DMS 273 (cell line): Measurements from ENCODE around the gene PFKFB3.
"Not testable (repeated sequence)": the region's sequence is repeated elsewhere in the genome, so short reads cannot be mapped to it uniquely, and the experiment has no call there.

Experiments used
- DNase-seq: peaks from one replicate; lab custom pipeline; 2025; ENCODE audit not compliant: unreplicated experiment; lab: John Stamatoyannopoulos, UW

PFKFB3 gene

DNA sequence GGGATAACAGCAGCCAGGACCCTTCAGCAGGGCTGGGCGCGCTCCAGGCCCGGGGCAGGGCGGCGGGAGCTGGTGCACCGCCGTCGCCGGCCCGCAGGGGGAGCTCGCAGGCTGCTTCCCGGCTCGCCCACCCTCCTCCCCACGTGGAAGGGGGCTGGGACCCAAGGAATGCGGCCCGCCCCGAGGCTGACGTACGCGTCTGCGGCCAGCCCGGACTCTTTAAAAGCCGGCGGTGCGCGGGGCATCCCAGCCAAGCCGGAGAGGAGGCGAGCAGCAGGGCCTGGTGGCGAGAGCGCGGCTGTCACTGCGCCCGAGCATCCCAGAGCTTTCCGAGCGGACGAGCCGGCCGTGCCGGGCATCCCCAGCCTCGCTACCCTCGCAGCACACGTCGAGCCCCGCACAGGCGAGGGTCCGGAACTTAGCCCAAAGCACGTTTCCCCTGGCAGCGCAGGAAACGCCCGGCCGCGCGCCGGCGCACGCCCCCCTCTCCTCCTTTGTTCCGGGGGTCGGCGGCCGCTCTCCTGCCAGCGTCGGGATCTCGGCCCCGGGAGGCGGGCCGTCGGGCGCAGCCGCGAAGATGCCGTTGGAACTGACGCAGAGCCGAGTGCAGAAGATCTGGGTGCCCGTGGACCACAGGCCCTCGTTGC is at the start of gene PFKFB3:
Gene PFKFB3 (plus strand): TSS at position 249 of the 647 bp plus-strand sequence. CDS start 329 bp downstream, at position 578.
- peak; percentile 93 for DNase-seq

DNA sequence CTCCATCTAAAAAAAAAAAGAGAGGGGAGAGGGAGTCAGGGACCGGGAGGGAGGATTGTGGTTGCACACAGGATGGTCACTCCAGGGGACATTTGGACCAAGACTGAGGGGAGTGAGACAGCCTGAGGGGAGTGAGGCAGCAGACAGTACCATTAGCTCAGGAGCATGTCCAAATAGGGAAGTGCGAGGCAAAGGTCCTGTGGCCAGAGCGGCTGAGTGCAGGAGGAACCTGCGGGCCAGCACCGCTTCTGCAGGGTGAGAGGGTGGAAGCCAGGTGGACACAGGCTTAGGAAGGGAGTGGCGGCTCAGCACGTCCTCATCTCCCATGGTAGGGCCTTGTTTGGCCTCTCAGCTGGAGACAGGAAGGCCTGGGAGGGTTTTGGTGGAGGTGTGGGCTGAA is 48.9 kb upstream of the PFKFB3 start:
- DNase-seq: no peak

DNA sequence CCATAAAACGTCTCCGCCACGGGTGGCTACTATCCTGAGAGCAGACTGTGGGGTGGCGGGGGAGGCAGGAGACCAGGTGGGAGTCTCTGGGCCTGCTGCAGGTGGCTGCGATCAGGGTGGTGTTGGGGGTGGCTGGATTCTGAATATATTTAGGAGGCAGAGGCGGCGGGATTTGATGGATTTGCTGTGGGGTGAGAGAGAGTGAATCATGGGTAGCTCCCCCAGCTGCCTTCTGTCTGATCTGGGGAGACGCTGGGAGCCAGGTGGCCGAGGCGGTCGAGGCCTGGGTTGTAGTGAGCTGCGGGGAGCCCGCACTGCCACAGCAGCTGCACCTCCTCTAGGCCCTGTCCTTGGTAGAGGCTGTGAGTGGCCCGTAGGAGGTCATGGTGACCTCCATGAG is 48.2 kb upstream of the PFKFB3 start:
- no peak for DNase-seq

DNA sequence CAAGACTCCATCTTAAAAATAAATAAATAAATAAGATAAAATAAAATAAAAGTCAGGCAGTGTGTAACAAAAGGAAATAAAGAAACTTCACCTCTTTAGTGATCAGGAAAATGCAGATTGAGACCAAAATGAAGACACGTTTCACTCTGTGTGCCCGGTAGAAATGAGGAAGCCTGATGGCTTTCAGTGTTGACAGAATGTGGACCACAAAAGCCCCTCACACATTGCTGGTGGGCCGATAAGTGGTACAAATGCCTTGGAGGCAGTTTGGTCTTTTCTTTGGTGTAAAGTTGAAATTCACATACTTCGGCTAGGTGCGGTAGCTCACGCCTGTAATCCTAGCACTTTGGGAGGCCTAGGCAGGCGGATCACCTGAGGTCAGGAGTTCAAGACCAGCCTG is 44.5 kb upstream of the PFKFB3 start:
- DNase-seq: no peak

DNA sequence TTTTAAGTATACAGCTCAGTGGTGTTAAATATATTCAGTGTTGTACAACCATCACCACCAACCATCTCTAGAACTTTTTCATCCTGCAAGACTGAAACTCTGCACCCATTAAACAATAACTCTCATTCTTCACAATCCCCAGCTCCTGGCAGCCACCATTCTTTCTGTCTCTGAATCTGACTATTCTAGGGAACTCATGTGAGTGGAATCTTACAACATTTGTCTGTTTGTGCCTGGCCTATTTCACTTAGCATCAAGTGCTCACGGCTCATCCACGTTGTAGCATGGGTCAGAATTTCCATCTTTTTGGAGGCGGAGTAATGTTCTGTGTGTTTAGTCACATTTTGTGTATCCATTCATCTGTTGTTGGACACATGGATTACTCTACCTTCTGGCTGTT is 40.8 kb upstream of the PFKFB3 start:
- no peak for DNase-seq

DNA sequence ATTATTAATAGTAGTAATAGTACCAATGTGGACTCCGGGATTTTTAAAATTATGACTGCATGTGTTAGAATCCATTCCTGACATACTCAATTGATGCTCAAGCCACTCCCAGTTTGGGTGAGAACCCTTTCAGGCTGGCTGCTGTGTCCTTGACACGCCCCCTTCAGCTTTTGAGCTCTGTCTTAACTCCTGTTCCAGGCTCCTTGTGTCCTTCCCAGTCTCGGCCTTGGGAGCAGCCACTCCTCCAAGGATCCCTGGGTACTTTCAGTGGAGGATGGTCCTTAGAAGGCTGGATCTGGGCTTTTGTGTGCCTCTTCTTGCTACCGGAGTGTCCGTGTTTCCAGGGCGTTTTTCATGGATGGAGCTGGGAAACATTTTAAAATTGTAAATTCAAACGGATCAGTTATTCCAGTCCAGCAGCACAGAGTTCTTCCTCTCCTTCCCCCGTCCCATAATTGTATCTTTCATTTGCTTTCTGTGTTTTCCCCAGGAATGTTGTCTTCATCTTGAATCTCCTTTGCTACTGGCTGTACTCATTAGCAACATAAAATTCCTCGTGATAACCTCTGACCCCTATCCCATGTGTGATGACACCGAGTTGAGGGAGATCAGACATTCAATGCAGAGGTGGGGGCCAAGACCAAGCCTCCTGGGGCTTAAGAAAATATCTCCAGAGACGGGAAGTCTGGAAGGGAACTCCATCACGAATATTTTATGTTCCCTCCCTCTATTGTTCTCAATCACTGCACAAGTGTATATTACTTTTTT is 40.0 kb upstream of the PFKFB3 start:
- DNase-seq: peak; percentile 30

DNA sequence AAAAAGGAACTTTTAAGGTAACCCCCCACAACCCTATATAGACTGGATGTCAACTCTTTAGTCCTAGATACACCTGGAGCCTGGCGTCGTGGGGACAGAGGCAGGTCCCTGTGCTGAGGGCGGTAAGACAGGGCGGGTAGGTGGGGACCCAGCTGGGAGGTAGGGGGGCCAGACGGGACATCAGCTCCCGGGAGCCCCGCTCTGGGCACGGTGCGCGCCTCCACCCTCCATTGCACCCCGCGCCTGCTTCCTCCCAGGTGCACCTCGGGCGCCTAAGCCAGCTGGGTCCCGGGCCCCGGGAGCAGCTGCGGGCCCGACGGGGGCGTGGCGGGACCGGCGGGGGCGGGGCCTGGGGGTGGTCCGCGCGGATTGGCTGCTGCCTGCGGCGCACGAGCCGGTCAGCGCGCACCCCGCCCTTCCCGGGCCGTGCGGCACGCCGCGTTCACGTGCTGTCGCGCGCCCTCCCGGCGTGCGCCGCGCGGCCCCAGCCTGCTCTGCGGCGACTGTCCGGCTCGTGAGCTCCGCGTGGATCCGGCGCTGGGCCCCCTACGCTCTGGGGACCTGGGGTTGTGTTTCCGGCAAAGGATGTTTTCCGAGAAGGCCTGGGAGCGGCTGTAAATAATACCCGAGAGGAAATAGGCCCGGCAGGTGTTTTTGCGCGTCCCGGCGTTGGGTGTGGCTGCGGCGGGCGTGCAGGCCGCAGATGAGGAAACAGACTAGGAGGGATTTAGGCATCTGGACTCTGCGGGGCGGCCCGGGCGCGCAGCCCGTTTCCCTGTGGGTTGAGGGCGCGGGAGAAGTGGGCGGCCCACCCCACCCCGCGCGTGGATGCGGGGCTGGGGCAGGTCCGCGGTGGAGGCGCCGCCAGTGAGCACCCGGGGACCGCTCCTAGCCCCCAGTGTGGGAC is 39.1 kb upstream of the PFKFB3 start:
- DNase-seq: peak; percentile 92

DNA sequence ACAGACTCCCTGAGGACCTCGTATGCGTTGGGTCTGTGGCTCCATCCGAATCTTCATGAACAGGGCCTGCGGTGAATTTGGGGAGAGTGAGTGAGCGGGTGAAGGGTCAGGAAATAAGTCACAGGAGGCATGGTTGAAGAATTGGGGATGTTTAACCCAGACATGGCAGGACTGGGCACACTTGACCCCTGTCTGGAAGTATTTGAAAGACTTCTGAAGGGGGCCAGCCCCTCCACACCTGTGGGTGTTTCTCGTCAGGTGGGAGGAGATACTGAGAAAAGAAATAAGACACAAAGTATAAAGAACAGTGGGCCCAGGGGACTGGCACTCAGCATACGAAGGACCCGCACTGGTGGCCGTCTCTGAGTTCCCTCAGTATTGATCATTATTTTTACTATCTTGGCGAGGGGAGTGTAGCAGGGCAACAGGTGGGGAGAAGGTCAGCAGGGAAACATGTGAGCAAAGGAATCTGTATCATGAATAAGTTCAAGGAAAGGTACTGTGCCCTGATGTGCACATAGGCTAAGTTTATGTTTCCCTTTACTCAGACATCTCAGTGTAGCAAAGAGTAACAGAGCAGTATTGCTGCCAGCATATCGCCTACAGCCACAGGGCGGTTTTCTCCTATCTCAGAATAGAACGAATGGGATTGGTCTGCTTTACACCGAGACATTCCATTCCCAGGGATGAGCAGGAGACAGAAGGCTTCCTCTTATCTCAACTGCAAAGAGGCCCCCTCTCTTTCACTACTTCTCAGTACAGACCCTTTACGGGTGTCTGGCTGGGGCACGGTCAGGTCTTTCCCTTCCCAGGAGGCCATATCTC is 38.2 kb upstream of the PFKFB3 start:
- DNase-seq: no peak

DNA sequence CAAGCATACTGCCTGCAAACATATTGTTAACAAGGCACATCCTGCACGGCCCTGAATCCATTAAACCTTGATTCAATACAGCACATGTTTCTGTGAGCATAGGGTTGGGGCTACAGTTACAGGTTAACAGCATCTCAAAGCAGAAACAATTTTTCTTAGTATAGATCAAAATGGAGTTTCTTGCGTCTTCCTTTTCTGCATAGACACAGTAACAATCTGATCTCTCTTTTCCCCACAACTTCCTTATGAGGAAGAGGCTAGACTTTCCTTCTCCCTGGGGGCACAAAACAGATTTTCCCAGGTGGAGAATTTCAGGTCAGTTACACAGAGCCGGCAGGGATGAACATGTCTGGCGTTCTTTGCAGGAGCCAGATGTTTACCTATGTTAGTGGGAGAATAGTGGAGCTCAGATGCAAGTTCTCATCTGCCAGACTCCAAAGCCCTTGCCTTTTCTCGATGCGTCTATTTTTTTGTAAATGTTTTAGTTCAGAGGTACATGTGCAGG is 37.5 kb upstream of the PFKFB3 start:
- DNase-seq: no peak

DNA sequence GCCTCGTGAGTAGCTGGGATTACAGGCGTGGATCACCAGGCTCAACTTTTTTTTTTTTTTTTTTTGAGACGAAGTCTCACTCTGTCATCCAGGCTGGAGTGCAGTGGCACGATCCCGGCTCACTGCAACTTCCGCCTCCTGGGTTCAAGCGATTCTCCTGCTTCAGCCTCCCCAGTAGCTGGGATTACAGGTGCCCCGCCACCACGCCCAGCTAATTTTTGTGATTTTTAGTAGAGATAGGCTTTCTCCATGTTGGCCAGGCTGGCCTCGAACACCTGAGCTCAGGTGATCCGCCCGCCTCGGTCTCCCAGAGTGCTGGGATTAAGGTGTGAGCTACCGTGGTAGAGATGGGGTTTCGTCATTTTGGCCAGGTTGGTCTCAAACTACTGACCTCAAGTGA is 36.8 kb upstream of the PFKFB3 start:
- DNase-seq: not testable (repeated sequence)

DNA sequence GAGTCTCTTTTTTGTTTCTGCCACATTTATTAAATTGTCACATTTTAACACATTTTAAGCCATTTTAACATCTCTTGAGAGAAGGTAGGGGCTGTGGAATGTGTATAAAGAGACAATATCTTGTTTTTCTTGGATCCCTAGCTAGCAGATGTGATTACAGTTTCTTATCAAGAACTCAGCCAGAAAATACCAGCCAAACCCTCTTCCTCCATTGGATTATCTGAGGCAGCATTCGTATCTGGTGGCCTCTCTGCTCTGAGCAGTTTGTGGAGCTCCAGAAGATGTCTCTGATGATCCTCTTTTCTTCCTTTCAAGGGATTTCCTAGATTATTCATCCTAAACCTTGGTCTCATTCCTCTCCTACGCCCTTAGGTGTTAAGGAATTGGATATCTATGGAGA is 35.3 kb upstream of the PFKFB3 start:
- DNase-seq: no peak

DNA sequence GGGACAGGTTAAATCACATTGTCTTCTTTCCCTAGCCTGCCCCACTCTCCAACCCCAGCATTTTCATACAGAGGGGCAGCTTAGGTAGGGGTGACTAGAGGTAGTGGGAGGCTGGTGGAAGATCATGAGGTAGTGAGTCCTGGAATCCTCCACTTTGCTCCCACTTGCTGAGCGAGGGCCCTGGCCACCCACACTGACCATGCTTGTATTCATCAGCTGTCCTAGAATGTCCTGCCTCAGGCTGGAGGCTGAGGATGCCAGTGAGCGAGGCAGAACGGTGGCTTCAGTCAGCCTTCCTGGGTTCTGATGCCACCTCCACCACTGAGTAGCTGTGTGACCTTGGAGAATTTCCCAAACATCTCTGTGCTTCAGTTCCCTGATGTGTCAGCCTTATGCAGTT is 34.6 kb upstream of the PFKFB3 start:
- DNase-seq: no peak

DNA sequence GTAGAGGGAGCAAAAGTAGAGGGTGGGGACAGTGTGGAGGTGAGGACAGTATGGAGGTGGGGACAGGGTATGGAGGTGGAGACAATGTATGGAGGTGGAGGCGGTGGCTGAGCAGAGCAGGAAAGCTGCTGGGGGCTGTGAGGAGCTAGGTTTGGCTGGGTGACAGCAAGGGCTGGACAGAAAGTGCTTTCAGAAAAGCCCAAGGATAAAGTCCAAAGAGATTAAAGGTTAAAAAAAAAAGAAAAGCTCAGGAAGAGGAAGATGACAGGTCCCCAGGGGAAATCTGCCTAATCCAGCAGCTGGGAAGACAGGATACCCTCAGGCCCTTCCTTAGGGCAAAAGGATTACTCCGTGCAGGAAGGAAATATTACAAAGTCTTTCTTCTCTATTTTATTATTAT is 32.1 kb upstream of the PFKFB3 start:
- DNase-seq: no peak

DNA sequence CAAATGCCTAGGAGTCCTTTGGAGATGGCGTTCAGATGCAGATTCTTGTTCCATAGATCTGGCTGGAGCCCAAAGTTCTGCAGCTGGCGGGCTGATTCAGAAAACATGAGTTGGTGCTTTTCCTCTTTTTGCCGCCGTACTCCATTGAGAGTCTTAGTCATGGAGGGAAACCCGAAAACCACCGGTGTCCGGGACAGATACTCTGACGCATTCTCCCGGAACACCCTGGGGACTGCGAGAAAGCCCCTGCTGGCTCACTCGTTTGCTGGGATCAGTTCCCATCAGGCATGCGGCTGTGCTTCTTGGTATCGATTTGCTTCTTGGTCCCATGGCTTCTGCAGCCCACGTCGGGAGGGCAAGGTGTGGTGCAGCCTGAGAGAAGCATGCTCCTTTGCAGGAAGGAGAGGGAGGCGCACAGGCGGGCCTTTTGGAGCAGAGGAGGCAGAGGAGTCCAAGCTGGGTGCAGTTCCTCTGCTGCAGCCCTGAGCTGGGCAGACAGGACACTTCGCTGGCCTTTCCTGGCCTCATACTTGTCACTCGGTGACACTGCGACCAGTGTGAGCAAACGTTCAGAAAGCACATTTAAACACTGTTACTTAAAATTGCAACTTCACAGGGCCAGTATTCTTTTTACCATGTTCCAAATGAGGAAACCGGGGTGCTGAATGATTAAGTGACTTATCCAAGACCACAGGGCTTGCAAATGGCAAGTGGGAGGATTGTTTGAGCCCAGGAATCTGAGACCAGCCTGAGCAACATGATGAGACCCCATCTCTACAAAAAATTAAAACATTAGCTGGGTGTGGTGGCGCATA is 30.6 kb upstream of the PFKFB3 start:
- DNase-seq: peak; percentile 65

DNA sequence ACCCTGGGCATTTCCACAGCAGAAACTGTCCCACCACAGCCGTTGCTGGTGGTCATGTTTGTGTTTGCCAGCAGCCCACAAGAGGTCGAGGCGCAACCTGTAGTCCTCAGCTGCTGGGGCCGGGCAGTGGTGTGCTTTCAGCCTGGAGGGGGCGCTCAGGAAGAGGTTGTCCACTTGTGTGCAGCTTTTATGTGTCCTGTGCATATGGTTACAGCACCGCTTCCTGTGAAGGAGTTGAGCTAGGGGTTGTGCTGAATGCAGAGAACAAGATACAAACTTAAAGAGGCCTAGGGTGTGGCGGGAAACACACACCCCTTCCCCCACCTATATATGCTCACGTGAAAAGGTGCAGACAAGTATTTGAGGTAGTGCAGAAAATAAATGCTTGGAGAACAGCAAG is 29.5 kb upstream of the PFKFB3 start:
- peak; percentile 47 for DNase-seq

DNA sequence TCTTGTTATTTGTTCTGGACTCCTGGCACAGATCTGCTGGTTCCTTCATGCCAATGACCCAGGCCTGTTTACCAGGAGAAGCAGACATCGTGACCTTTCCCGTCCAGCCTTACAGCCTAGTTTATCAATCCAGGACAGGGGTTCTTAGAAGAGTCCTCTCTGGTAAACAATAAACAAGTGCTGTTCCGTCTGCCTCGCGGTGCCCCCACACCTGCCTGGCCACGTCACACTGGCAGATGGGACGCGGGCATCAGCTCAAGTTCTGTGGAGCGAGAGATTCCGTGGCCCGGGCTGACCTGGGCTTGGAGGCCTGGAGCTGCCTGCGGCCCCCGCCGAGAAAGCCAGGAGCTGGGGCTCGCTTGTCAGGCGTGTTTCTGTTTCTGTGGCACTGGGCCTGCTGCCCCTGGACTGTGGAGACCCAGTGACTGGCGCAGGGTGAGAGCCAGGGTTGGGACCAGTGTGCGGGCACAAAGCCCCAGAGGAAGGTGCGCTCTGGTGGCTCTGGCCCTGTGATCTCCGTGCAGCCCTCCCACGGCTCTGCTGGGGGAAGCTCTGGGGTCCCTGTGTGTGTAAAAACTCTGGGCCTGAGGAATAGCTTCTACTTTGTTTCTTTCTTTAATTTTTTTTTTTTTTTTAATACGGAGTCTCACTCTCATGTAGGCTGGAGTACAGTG is 28.4 kb upstream of the PFKFB3 start:
- peak; percentile 38 for DNase-seq

DNA sequence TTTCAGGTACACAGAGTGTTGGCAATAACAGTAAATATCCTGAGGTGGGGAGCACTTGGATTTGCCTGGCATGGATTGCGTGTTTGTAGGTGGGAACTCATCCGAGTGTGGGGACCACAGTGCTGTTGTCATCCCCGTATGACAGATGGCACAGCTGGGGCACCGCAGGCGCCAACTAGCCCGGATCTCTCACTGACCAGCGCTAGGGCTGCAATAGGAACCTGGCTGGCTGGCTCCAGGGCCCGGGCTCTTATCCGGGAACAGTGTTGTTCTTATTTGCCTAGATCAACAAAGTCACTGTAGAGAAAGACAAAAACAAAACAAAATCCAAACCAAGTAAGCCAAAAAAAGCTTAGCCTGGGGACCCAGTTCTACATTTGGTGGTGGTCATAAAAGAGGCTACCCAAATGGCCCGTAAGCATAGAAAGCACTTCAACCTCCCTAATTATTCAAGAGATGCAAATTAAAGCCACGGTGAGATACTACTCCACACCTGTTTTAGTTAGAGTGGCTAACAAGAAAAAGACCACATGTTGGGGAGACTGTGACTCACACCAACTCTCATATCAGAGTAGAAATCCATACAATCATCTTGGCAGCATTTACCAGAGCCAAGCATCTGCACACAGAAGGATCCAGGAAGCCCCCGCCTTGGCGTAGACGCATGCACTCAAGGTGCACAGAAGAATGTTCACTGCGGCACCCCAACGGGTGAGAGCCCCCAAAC is 27.2 kb upstream of the PFKFB3 start:
- peak; percentile 8 for DNase-seq

DNA sequence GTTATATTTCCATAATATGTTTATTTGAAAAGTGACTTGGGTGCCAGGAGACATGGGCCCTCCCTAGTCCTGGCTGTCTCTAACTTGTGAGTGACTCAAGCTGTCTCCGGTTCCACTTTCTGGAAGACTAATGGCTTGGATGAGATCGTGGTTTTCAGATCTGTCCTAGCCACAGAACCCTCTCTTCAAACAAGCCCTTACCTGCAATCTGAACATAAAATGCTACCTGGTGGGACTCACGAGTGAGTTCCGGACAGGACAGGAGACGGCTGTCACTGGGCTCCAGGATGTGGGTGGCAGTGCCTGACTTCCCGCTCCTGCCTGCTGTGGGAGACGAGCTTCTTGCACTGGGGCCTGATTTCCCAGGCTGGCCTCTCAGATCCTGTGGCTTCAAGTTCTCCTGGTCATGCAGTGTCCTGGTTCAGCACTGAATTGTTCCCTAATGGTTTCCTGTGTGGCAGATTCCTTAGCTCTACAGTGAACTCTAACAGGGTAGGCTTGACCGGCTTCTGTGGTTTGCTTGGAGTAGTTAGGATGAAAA is 26.0 kb upstream of the PFKFB3 start:
- no peak for DNase-seq
